CD4-positive, alpha-beta T cell treated with Interleukin-17A for 1 hour (primary cell): ENCODE measurements around the gene NKX1-2.
"Not testable (repeated sequence)": the region's sequence is repeated elsewhere in the genome, so short reads cannot be mapped to it uniquely, and the experiment has no call there.

Source experiments
- DNase-seq: peaks from one replicate; pipeline ENCODE4 v3.0.0-alpha.2; 2020

The NKX1-2 gene

DNA sequence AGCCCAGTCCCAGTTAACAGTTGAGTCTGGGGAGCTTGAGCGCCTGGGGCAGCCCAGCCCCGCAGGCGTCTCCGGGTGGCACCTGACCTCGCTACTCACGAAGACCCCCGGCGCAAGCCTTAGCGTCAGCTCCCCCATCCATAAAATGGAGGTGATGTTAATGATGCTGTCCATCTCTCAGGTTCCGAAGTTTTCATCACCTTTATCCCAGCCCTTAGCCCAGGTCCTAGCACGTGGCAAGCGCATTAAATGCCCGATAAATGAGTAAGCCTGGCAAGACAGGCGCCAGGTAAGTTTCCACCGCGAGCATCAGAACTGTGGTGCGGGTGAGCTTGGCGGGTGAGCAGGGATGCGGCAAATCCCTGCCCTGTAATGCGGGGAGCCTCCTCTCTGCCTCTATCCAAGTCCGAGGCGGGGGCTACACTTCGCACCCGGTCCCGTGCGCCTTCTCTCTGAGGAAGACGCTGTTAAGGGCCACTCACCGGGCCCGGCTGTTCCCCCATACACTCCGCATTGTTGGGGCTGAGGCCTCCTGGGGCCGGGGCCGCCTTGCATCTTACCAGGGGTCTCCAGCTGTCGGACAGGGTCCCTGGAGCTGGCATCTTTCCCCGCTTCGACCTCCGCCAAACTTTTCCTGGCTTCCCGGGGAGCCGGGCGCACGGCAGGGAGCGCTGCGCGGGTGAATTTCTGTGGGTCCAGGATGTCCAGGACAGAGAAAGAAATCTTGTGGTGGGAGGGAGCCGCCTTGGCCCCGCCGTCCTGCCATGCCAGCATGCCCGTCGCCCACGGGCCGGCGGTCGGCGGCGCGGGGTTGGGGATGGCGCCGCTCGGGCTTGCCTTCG lies 444 bp downstream of the NKX1-2 start:
- no peak for DNase-seq

DNA sequence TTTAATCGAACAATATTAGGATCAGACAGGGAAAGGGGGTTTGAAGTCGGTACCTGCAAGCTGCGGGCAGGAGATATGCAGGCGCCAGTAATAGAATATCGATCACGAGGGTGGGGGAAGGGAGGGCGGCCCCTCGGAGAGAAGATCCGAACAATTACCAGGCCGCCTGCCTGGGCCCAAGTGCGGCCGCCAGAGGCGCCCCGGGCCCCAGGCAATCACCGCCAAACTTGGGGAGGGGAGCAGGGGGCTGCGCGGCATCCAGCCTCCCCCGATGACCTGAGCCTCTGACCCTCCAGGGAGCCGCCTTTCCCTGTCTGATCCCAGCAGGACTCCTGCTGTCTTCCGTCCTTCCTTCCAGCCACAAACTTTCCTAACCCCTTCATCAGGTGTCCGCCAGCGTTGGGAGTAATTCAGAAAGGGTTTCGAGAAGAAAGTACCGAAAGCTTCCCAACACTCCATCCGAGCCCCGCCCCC lies 1.1 kb downstream of the NKX1-2 start:
- no peak for DNase-seq

DNA sequence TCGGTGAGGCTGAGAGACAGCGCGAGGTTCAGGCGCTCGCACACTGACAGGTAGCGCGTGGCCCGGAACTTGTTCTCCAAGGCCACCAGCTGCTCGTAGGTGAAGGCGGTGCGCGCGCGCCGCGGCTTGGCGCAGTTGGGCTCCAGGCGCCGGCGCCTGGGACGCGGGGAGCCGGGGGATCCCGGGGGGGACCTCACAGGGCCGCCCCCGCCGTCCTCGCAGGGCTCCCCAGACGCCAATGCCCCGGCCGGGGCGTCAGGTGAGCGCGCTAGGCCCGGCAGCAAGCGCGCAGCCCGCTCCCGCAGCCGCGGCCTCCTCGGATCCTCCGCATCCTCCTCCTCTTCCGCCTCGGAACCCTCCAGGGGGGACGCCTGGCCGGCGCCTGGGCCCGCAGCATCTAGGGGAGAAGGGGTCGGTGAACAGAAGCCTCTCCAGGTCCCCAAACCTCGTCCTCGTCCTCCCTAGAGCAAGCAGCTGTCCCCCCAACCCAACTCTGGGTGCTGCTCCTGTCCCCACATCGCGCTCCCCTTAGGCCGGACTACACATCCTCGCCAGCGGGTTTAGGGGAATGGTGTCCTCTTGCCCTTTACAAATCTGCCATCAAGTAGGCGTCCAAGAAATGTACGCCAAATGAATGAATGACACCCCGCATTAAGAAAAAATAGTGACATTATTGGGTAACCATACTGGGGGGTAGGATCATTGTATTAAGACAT lies 1.9 kb downstream of the NKX1-2 start:
- DNase-seq: no peak

DNA sequence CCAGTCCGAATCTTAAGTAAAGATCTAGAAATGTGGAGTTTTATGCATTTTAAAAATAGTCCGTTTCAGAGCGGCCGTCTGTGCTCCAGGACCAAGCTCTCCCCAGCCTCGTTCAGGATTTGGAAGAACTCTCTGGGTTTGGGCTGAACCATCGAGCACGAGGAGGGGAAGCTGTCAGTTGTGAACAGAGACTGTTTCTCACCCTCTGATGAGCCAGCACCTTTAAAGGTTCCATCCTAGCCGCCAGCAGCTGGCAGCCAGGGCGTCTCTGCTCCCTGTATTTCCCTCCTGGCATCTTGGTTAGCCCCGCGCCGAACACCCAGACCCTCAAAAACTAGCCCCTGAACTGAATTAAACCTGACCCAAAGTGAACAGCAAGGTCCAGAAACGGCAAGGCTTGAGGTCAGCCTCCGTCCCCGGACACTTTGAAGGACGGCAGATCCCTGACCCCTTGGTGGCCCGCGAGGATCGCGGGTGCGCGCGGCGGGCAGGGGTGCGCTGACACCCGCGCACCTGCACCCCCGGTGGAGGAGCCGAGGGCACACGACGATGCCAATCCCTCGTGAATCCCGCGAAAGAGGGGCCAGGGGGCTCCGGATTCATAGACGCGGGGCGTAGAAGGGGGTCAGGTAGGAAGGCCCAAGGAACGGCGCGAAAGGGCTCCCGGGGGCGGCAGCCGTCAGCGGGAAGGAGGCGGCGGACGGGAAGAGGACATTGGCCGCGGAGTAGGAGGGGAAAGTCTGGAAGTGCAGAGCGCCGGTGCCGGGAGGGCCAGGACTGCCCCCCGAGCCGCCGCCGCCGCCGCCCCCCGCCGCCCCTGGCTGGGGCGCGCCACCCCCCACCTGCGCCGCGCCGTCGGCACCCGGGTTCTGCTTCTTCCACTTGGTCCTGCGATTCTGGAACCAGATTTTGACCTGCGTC lies 2.7 kb downstream of the NKX1-2 start:
- DNase-seq: no peak

DNA sequence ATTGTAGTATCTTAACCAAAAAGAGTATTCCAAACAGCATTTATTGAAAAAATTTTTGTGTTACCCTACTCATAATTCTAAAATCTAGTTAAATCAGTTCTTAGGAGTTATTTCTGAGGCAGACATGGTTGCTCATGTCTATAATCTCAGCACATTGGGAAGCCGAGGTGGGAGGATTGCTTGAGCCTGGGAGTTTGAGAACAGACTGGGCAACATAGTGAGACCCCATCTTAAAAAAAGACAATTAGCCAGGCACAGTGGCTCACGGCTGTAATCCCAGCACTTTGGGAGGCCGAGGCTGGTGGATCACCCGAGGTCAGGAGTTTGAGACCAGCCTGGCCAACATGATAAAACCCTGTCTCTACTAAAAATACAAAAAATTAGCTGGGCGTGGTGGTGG lies 8.1 kb downstream of the NKX1-2 start:
- DNase-seq: not testable (repeated sequence)

DNA sequence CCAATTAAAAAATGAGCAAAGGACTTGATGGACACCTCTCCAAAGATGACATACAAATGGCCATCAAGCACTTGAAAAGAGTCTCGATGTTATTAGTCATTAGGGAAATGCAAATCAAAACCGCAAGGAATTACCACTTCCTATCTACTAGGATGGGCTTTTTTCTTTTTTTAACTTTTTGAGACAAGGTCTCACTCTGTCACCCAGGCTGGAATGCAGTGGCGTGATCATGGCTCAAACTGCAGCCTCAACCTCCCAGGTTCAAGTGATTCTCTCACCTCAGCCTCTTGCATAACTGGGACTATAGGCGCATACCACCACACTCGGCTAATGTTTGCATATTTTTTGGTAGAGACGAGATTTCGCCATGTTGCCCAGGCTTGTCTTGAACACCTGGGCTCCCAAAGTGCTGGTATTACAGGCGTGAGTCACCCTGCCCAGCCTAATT lies 13.6 kb downstream of the NKX1-2 start:
- DNase-seq: no peak

DNA sequence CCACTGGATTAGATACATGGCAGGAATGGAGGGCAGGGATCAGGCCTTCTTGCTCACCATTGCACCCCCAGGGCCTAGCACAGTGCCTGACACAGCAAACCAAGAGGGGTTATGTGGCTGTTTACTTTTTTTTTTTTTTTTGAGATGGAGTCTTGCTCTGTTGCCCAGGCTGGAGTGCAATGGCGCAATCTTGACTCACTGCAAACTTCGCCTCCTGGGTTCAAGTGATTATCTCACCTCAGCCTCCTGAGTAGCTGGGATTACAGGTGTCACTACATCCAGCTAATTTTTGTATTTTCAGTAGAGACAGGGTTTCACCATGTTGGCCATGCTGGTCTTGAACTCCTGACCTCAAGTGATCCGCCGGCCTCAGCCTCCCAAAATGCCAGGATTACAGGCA lies 14.2 kb downstream of the NKX1-2 start:
- not testable (repeated sequence) for DNase-seq

DNA sequence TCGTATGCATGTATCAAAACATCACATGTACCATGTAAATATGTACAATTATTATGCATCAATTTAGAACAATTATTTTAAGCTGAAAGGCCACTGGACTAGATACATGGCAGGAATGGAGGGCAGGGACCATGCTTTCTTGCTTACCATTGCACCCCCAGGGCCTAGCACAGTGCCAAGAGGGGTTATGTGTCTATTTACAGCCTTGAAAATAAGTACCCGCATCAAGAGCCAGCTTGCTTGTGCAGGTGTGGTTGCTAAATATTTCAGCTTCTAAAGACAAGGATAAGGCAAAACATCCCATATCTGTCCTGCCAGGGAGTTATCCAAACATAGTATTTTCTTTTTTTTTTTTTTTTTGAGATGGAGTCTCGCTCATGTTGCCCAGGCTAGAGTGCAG lies 16.4 kb downstream of the NKX1-2 start:
- no peak for DNase-seq

DNA sequence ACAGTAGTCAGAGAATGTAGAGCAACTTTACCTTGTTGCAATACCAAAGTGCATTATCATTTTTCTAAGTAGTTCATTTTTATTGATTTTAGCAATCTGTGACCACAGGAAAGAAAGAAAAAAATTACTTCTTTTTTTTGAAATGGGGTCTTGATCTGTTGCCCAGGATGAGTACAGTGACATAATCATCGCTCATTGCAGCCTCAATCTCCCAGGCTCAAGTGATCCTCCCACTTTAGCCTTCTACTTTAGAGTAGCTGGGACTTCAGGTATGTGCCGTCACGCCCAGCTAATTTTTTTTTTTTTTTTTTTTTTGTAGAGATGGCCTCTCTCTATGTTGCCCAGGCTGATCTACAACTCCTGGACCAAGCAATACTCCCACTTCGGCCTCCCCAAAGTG lies 19.8 kb downstream of the NKX1-2 start:
- no peak for DNase-seq

DNA sequence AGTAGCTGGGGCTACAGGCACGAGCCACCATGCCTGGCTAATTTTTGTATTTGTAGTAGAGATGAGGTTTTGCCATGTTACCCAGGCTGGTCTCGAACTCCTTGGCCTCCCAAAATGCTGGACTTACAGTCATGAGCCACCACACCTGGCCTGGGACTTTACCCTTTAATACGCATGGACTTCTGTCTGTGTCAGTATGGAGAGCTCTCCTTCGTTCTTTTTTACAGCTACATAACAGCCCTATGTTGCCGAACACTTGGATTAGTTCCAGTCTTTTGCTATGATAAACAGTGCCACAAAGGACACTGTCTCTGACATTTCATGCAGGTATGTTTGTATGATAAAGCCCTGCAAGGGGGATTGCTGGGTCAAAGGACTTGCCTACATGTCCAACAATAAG lies 20.3 kb downstream of the NKX1-2 start:
- DNase-seq: no peak

DNA sequence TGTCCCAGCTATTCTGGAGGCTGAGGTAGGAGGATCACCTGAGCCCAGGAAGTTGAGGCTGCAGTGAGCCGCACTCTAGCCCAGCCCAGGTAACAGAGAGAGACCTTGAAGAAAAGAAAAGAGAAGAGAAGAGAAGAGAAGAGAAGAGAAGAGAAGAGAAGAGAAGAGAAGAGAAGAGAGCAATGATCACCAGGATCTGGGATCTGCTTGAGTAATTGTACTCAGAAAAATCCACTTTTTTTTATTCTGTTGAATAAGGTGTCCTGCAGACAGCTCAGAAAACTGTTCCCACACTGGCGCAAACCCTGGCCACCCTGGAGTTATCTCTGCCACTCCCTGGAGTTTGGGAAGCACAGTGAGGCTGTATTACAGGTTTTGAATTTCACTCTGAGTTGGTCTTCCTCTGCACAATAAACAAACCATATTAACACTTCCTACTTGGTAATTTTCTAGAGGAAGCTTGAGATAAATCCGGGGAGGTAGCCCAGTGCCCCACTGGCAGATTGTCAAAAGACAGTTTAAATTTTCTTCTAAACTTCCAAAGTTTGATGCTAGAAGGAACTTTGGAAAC lies 21.5 kb downstream of the NKX1-2 start:
- no peak for DNase-seq

DNA sequence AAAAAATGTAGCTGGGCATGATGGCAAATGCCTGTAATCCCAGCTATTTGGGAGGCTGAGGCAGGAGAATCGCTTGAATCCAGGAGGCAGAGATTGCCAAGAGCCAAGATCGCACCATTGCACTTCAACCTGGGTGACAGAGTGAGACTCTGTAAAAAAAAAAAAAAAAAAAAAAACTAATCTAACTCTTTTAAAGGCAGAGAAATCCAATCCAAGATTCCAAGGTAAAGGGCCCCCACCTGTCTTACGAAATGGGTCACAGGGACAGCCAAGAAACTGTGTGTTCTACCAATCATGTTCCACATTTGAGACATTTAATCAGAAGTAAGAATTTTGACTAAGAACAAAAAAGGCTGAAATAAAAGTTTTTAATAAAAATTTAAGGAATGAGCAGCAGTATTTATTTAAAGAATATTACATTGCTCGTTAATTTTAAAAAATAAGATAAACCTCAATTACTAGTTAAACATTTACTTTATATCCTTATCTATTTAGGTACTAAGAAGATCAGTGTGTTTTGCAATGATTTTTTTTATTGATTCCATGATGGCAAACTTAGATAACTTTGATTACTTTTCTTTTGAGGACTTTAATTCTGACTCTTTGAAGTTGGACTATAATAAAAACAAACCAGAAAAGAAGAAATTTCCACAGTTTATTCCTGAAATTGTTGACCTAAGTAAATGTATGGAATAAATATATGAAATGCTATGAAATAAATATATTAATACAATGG lies 24.4 kb downstream of the NKX1-2 start:
- no peak for DNase-seq

DNA sequence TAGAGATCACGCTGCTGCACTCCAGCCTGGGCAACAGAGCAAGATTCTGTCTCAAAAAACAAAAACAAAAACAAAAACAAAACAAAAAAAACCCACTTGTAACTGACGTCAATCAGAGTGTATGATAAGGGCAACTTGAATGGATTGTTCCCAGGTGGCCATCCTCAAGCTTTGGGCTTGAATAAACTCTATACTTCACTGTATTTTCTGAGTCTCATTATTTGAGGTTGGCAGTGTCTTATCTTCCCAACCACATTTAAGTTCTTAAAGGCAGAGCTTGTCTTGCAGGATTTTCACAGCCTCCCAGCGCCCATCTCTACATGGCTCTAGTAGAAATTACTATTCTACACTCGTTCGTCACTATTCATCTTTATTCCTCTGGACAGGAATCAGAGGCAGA lies 26.0 kb downstream of the NKX1-2 start:
- no peak for DNase-seq

DNA sequence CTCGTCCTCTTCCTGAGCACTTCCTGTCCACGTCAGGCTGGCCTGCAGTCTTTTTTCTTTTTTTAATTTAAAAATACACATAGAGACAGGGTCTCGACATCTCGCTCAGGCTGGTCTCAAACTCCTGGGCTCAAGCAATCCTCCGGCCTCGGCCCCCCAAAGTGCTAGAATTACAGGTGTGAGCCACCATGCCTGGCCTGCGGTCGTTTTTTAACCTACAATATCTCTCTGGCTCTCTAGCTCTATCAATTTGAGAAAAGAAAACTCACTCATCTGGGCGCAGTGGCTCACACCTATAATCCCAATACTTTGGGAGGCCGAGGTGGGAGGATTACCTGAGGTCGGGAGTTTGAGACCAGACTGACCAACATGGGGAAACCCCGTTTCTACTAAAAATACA lies 27.1 kb downstream of the NKX1-2 start:
- no peak for DNase-seq

DNA sequence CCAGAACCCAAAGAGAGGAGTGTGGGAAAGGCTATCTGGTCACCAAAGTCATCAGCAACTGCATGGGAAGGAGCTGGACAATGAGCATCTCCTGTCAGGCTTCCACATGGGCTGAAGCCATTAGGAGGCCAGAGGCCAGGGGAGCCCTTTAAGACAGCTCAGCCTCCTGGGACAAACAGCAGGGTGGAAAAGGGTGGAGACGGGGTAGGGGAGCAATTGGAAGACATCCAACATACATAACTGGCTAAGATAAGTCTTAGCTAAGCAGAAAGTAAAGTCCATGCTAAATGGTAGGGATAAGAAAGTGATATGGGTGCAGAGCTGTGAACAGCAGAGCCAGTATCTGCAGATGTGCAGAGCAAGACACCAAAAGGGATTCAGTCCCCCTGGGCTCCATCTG lies 29.6 kb downstream of the NKX1-2 start:
- no peak for DNase-seq

DNA sequence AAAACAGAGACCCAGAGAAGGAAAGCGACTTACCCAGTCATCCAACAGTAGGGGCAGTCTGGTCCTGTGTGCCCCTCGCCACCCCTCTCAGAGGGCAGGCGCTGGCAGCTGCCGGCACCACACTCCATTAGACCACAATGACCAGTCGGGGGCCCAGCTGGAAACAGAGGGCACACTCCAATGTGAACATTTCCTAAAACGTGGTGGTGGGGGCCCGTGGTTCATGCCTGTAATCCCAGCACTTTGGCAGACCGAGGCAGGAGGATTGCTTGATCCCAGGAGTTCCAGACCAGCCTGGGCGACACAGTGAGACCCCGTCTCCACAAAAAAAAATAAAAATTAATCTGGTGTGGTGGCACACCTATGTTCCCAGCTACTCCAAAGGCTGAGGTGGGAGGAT lies 30.2 kb downstream of the NKX1-2 start:
- no peak for DNase-seq

DNA sequence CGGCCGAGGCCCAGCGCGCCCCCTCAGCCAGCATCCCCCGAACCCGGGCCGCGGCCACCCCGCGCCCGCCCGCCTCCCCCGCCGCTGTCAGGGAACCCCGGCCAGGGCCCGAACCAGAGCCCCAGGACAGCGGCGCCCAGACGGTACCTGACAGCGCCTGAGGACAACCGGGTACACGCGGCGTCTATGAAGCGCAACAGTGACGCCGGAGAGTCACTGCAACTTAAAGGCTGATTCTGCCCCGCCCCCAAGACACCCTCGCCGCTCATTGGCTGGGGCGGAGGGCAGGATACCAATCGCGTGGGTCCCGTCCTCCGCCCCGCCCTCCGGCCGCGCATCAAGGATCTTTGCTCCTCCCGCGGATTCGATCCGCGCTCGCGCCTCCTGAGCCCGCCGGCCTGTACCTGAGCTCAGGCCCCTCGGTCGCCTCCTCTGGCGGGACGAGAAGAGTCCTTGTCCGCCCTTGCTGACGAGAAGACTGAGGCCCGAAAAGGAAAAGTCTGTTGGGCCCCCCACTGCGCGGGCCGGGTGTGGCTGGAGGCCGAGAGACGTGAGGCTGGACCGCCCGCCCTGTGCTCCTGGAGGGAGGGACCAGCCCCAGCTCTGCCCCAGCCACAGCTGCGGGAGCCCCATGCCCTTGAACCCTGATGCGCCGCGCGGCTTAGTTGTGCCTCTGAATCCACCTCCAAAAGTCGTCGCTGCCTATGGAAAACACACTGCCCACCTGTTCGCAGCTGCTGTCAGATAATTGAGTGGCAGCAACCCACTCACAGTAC lies 30.9 kb downstream of the NKX1-2 start, which contains the start of gene OAT:
Gene OAT (minus strand): TSS at position 198 of the 776 bp plus-strand sequence. CDS start 6,752 bp downstream, outside the sequence.
- peak; percentile 96 for DNase-seq

DNA sequence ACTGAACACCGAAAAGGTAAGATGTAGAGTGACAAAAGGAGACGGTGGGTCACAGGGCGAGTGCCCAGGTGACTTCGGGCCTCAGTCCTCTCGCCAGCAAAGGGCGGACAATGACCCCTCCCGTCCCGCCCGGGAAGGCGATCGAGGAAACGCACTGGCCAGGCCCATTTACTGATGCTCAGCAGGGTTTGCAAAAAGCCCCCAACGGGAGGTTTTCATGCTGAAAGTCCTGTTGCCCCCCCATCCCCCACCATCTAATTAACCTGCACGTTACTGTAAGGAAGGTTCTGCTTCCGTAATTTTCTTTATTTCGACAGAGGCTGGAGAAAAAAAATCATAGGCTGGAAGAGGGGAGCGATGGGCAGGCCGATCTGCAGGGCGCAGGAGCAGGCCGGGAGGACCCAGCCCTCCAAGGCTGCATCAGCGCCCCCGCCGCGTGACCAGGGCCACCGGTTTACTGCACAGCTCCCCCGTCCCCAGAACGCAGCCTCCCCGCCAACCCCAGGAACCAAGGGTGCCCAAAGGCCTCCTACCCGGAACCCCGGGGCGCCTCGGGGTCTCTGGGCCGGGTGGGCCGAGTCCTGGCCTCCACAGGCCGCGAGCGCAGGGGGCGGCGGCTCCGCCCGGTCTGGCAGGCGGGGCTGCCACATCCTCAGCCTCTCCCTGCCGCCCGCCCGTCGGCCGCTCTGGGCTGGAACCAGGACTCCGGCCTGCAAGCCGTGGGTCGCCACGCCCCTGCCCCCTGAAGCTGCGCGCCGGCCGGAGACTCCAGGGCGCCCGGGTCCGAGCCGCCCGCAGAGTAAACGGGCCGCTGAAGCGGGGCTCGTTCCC lies 31.7 kb downstream of the NKX1-2 start:
- DNase-seq: peak; percentile 41

DNA sequence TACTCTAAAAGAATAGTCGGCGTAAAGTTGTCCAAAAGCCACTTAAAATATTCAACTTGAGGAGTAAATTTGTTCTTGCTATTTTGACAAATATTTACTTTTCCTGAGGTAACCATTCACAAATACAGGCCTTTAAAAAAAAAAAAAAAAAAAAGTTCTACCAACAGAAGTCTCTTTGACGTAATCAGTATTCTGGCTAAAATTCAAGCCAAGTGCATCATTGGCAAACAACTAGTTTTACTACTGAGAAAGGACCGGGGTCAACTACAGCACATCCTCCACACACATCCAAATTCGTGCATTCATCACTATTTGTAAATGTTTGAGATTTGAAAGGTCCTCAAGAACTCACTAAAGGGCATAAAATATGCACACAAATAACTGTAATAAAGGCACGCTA lies 33.1 kb downstream of the NKX1-2 start:
- DNase-seq: no peak

DNA sequence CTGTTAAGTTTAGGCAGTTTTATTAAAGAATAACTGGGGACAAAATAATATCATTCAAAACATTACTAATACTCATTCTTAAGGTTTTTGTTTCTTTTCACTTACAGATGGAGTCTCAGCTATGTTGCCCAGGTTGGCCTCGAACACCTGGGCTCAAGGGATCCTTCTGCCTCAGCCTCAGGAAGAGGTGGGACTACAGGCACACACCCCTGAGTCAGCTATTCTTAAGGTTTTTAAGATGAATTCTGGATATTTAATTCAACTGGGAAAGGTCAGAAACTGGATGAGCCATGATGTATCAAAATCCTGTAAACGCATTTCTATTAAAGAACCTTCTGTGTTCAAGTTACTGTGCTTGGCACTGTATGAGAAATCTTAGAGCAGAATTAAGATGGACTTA lies 34.6 kb downstream of the NKX1-2 start:
- DNase-seq: no peak
